Right lobe of liver (tissue), 6 donors: ENCODE measurements around the gene CDK5. TPM values are rescaled to one million over a fixed set of nuclear protein-coding genes. Genes with fewer than 3 reads are reported as not detected.

ENCODE experiments used
- ATAC-seq, 4 donors: fragments of 200-7000 bp; cut with Tn5 transposase; one replicate each; pipeline ENCODE4 v1.9.1; 2020; ENCODE audit warnings: mild to moderate bottlenecking in 4 of 4, moderate library complexity in 4 of 4
- DNase-seq, 3 donors: peaks; one replicate each; pipeline ENCODE4 v3.0.0-alpha.2; 2020
- H3K27ac ChIP-seq, 3 donors: fragments of 200-600 bp; one replicate each; pipeline ENCODE4 v1.8.0; 2022
- H3K27me3 ChIP-seq, 2 donors: fragments of 200-600 bp; one replicate each; pipeline ENCODE4 v1.8.0; 2022
- H3K36me3 ChIP-seq, 4 donors: fragments of 200-600 bp; sonication (generic) in 1 of 4; one replicate each; pipeline versions ENCODE4 v1.5.1 to v1.8.0; 2017 to 2022; ENCODE audit warnings: control low read depth in 1 of 4
- H3K4me1 ChIP-seq, 4 donors: fragments of 200-600 bp; sonication (generic) in 1 of 4; one replicate each; pipeline versions ENCODE4 v1.5.1 to v1.8.0; 2017 to 2022; ENCODE audit warnings: control low read depth in 1 of 4
- H3K4me3 ChIP-seq, 3 donors: fragments of 200-600 bp; one replicate each; pipeline ENCODE4 v1.8.0; 2022
- H3K9me3 ChIP-seq, 4 donors: fragments of 200-600 bp; sonication (generic) in 1 of 4; one replicate each; pipeline versions ENCODE4 v1.5.1 to v1.8.0; 2017 to 2022; ENCODE audit warnings: control low read depth in 1 of 4
- CTCF ChIP-seq, 4 donors: fragments of 200-600 bp in 3 of 4; fragments of 450-650 bp in 1 of 4; IDR thresholded peaks; one replicate each; pipeline versions ENCODE4 v1.5.1 to v1.8.0; 2016 to 2022; ENCODE audit warnings: antibody characterized with exemption in 4 of 4, mild to moderate bottlenecking in 2 of 4
- POLR2A ChIP-seq: fragments of 450-650 bp; IDR thresholded peaks from one replicate; pipeline ENCODE4 v1.6.1; 2017; ENCODE audit warnings: antibody characterized with exemption, mild to moderate bottlenecking
- WGBS: methylation state at CpG from one replicate; pipeline ENCODE4 v1.1.6; 2018; ENCODE audit warnings: low coverage, low lambda C conversion rate; ENCODE audit not compliant: insufficient coverage; ENCODE audit errors: missing lambda C conversion rate; 5-methylcytosine and 5-hydroxymethylcytosine counted together
- intact Hi-C, 2 donors: fragments of 100-400 bp; cut with DNase I; formaldehyde crosslinking; loops; one replicate each; pipeline versions ENCODE4 v1.11.2 to v1.14.1; 2022
- total RNA-seq, 6 experiments: library from RNA; depleted of rRNA in 2 of 6; stranded (reverse); fragments of >200 nt in 2 of 6; fragmentation: NEBNext Ultra II Directional in 3 of 6; extraction: Animal tissue kit (Norgen Biotek cat#: 25700) in 3 of 6; gene quantifications; one replicate each; pipeline versions ENCODE4 v1.1.0 to v1.2.4, GENCODE V29; 2016 to 2023
- donor health status: DM: no; HTN: yes; CAD: no.
- donor health status: DM: no; HTN: no; CAD: no.
- donor health status: DM: no; HTN: no; CAD: no.
- donor health status: DM: no; HTN: yes; CAD: no.
- donor health status: DM: no; HTN: yes; CAD: no.

Gene CDK5
- total RNA-seq, 6 experiments from 2014 or later: 5.0 to 9.6 (median 6.1) TPM

GRCh38 chr7:151056666-151057505, 811 bp downstream of the CDK5 start:
- DNase-seq: peak in 1 of 3 donors; percentile 39
- H3K4me1 ChIP-seq: peaks cover 0 to 31% (median 11%) of the 10 kb centered on the region in 4 donors

GRCh38 chr7:151056283-151056665, 1.4 kb downstream of the CDK5 start:
- intact Hi-C loops: no loop called here
- H3K27ac ChIP-seq: no peak overlapping the region
- no peaks in the 10 kb centered on the region for H3K27me3 ChIP-seq
- 89% methylated on average over 4 of the region's 6 CpGs for WGBS
- no peaks in the 10 kb centered on the region for H3K36me3 ChIP-seq
- H3K9me3 ChIP-seq: no peaks in the 10 kb centered on the region
- peaks cover 0 to 25% (median 8%) of the 10 kb centered on the region in 4 donors for H3K4me1 ChIP-seq
- ATAC-seq: no peak
- DNase-seq: no peak
- no peak overlapping the region for H3K4me3 ChIP-seq
- TF ChIP-seq POLR2A: no peak
- no peak for TF ChIP-seq CTCF (IDR thresholded peaks at IDR 0.05)

More at GRCh38 chr7:151056666-151057505, 811 bp downstream of the CDK5 start:
- Histone ChIP-seq H3K27me3 (no peaks in the 10 kb centered on the region), H3K4me3 (peak overlapping the region; percentile 72 to 92 (median 79)), H3K36me3 (no peaks in the 10 kb centered on the region), H3K9me3 (no peaks in the 10 kb centered on the region), H3K27ac (no peak overlapping the region)
- WGBS: 22% methylated on average over 19 of the region's 29 CpGs
- no peak for ATAC-seq
- no peak for TF ChIP-seq CTCF (IDR thresholded peaks at IDR 0.05)
- no peak for TF ChIP-seq POLR2A
- intact Hi-C loops: no loop called here

- no CpG with 5 or more reads among the region's 8 CpGs for WGBS
- ATAC-seq: no peak
- Histone ChIP-seq H3K4me3 (no peak overlapping the region), H3K36me3 (no peaks in the 10 kb centered on the region), H3K27me3 (no peaks in the 10 kb centered on the region), H3K9me3 (no peaks in the 10 kb centered on the region), H3K4me1 (peaks cover 0 to 14% (median 2%) of the 10 kb centered on the region in 4 donors), H3K27ac (no peak overlapping the region)
- TF ChIP-seq CTCF (IDR thresholded peaks at IDR 0.05) (no peak), POLR2A (no peak)
- no peak for DNase-seq
- intact Hi-C loops: no loop called here
These were observed 3.9 kb downstream of the CDK5 start for GRCh38 chr7:151053751-151054150.

GRCh38 chr7:151053096-151053495, 4.6 kb downstream of the CDK5 start:
- Histone ChIP-seq H3K4me3 (no peak overlapping the region), H3K27ac (no peak overlapping the region), H3K4me1 (peaks cover 0 to 11% (median 0%) of the 10 kb centered on the region in 4 donors), H3K27me3 (no peaks in the 10 kb centered on the region), H3K36me3 (no peaks in the 10 kb centered on the region), H3K9me3 (no peaks in the 10 kb centered on the region)
- DNase-seq (no peak), ATAC-seq (no peak)
- TF ChIP-seq CTCF (IDR thresholded peaks at IDR 0.05): no peak
- no peak for TF ChIP-seq POLR2A
- WGBS: 60% methylated on average over 1 of the region's 4 CpGs
- intact Hi-C loops: no loop called here
